Measurements from ENCODE around the gene SUOX.
"Not testable (repeated sequence)": the region's sequence is repeated elsewhere in the genome, so short reads cannot be mapped to it uniquely, and the experiment has no call there.

Gene SUOX

DNA sequence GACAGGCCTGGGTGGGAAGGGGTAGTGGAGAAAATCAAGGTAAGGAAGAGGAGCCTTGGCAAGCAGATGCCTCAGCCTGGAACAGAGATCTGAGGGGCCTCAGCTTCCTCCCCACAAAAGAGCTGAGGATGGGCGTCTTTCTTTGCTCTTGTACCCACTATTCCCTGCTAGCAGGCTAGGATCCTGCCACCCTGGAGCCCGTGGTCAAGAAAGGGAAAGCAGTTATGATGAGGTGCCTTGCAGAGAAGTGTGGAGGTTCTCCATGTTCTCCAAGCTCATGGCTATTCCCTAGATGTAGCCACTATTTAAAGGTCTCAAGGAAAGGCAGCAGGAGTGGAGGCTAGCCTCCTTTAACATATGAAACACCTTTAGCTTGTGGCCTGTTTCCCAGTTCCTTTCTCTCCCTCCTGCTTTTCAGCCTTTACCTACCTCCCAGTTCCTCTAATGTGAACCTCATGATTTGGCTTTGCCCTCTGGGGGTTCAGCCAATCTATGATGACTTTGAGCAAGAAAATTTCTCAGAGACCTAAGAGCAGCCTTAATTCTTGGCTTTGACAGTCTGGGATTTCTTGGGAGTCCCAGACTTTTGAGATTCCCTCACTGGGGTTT, 24.9 kb downstream of the SUOX start:
- no peak for DNase-seq

DNA sequence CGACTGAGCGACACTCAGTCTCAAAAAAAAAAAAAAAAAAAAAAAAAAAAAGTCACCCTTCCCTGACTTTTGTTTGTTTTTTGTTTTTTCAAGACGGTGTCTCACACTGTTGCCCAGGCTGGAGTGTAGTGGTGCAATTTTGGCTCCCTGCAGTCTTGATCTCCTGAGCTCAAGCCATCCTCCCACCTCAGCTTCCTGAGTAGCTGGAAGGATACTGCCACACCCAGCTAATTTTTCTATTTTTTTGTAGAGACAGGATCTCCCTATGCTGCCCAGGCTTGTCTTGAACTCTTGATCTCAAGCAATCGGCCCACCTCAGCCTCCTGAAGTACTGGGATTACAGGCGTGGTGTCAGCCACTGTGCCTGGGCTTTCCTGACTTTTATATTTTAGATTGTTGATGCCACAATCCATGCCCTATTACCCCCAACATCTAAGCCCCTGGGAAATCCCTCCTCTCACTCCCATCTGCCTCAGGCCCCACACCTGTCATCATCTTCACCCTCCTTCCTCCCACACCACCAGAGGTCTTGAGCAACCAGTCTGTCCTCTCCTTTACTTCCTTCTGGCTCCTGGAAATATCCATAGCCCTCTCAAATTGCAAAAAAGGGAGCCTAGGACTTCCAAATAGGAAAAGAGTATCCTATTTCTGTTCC, 31.6 kb downstream of the SUOX start:
- DNase-seq = no peak

DNA sequence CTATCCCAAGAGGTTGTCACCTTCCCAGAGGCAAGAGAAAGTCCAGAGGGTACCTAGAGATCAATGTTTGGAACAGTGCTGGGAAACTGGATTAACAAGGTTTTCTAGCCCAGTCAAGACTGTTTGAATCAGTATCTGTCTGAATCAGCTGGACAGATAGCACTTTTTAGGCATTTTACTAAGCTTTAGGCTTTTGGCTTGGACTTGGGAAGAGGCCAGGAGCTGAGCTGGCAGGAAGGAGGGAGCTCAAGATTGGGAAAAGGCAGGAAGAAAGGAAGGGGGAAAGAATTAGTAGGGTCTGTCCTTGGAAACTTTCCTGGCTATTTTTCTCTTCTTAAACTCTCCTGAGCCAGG, 32.1 kb downstream of the SUOX start:
- DNase-seq = no peak

DNA sequence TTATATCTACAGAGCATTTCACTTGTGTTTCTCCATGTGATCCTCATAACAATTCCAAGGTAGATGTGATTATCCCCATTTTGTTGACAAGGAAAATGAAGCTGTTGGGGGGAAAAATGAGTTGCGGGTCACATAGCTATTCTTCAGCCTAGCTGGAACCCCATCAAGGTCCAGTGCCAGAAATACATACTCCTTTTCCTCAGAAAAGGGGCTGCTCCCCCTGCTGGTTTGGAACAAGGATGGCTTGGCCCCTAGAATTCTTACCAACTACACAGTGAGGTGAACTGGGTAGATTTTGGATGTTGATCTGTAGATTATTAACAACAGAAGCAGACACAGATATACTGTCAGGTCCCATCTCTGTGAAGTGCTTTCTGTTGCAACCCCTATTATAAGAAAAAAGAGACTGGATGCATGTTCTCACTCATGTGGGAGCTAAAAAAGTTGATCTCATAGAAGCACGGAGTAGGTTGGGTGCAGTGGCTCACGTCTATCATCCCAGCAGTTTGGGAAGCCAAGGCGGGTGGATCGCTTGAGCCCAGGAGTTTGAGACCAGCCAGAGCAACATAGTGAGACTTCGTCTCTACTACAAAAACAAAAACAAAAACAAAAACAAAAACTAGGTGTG, 32.7 kb downstream of the SUOX start:
- peak; percentile 15 for DNase-seq

DNA sequence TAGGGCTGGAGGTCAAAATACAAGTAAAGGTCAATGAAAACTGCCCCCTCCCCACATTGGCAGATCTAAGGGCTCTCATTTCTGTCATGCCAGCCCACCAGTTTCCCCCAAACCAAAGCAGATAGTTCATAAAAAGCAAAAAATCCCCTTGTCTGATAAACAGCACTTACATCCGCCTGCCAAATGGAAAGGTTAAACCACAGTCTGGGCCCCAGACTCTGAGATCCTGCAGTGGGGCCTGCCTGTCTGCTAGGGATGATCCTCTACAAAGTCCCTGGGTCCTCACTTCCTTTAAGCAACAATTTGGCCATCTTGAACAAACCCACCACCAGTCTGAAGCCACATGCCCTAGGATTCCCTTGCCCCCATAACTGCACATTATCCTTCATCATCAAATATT, 34.9 kb downstream of the SUOX start:
- DNase-seq = no peak

DNA sequence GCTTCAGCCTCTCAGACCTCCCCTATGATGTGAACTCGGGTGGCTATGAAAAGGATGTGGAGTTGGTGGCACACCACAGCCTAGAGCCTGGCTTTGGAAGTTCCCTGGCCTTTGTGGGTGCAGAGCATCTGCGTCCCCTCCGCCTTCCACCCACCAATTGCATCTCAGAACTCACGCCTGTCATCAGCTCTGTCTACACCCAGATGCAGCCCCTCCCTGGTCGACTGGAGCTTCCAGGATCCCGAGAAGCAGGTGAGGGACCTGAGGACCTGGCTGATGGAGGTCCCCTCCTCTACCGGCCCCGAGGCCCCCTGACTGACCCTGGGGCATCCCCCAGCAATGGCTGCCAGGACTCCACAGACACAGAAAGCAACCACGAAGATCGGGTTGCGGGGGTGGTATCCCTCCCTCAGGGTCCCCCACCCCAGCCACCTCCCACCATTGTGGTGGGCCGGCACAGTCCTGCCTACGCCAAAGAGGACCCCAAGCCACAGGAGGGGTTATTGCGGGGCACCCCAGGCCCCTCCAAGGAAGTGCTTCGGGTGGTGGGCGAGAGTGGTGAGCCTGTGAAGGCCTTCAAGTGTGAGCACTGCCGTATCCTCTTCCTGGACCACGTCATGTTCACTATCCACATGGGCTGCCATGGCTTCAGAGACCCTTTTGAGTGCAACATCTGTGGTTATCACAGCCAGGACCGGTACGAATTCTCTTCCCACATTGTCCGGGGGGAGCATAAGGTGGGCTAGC, 37.7 kb downstream of the SUOX start:
- DNase-seq = no peak

DNA sequence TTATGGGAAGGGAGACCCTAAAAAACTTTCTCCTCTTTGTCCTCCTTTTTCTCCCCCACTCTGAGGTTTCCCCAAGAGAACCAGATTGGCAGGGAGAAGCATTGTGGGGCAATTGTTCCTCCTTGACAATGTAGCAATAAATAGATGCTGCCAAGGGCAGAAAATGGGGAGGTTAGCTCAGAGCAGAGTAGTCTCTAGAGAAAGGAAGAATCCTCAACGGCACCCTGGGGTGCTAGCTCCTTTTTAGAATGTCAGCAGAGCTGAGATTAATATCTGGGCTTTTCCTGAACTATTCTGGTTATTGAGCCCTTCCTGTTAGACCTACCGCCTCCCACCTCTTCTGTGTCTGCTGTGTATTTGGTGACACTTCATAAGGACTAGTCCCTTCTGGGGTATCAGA, 40.1 kb downstream of the SUOX start:
- DNase-seq = no peak

DNA sequence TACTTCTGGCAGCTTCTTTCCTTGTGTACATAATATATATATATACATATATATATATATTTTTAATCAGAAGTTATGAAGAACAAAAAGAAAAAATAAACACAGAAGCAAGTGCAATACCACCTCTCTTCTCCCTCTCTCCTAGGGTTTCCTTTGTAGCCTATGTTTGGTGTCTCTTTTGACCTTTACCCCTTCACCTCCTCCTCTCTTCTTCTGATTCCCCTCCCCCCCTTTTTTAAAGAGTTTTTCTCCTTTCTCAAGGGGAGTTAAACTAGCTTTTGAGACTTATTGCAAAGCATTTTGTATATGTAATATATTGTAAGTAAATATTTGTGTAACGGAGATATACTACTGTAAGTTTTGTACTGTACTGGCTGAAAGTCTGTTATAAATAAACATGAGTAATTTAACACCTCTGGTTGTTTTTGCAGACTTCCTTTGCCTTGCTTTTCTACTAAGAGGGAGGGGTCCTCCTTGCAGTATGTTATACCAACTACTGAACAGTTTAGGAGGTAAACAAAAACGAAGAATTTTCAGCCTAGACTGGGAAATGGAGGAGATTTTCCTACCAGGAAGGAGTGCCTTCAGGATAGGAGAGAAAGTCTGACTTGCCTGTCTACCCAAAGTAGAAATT, 41.1 kb downstream of the SUOX start:
- DNase-seq = no peak

DNA sequence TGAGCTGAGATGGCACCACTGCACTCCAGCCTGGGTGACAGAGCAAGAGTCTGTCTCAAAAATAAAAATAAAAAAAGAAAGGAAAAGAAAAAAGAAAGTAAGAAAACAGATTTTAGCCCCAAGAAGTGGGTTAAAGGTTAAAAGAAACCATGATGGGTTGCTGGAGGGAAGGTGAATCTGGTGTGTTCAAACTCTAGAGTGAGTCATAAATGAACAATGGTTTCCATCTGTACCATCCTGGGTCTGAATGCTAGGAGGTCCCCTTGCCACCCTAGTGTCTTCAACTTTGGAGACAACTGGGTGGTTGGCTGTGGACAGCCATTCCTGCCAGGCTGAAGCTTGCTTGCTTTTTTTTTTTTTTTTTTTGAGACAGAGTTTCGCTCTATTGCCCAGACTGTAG, 43.1 kb downstream of the SUOX start:
- no peak for DNase-seq

DNA sequence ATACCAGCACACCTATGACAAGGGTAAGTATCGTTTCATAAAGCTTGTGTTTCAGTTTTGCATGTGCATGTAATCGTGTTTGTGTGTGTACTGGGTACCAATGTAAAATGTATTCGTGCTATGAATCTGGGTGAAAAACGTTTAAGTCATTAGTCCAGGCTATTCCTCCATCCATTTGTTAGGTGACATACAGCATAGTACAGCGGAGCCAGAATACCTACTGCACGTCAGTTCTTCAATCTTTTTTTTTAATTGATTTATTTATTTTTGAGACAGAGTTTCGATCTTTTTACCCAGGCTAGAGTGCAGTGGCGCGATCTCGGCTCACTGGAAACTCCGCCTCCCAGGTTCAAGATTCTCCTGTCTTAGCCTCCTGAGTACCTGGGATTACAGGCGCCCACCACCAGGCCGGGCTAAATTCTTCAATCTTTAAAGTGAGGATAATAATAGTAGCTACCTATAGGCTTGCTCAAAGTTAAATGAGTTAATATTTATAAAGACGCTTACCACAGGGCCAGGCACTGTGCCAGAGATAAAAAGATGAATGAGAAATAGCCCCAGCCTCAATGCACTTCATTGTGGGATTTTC, 44.0 kb downstream of the SUOX start:
- DNase-seq = no peak

DNA sequence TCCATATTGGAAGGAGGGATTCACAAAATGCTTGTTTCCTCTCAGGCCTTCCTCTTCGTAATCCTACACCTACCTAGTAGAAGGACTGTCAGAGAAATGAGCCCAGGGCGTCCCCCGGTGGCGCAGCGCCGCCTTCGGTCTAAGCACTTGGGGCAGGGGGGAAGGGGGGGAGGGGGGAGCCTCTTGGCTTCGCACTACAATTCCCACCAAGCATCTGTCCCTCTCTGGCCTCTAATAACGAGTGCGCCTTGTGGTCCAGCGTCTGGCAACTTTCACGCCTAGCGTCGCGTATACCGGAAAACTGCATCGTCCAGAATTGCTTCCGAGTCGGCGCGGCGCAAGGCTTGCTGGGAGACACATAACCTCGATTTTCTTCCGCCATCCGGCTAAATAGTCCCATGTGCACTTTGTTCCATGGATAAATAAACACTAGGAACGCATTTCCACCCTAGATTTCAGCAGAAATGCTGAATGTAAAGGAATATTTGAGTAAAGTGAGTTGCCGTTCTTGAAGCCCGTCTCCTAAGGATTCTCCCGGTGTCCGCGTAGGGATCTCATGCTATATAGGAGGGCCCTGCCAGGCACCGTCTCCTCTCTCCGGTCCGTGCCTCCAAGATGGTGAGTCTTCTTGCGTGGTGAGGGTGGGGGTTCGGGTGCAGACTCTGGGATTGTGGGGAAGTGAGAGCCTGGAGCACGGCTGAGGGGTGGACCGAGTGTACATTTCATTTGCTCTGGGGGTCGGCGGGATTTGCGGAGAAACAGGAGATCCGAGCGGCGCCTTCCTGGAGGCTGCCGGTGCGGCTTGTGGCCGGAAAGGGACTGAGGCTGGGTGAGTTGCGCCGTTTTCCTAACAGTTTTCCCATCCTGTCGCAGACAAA, 44.7 kb downstream of the SUOX start, which contains the start of gene RPS26:
Gene RPS26 (plus strand): TSS at position 367 of the 878 bp plus-strand sequence. CDS start 249 bp downstream, at position 616.
- peak; percentile 96 for DNase-seq

DNA sequence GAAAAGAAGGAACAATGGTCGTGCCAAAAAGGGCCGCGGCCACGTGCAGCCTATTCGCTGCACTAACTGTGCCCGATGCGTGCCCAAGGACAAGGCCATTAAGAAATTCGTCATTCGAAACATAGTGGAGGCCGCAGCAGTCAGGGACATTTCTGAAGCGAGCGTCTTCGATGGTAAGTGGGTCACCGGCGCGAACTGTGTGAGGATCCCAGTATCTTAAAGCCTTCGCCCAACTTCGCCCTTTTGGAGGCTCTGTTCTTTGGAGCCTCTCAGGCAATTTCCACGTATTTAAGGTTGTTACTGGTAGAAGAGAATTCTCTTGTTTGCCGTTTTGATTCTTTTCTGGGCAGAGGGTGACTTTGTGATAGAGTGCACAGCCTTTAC, 45.3 kb downstream of the SUOX start:
- DNase-seq = not testable (repeated sequence)

DNA sequence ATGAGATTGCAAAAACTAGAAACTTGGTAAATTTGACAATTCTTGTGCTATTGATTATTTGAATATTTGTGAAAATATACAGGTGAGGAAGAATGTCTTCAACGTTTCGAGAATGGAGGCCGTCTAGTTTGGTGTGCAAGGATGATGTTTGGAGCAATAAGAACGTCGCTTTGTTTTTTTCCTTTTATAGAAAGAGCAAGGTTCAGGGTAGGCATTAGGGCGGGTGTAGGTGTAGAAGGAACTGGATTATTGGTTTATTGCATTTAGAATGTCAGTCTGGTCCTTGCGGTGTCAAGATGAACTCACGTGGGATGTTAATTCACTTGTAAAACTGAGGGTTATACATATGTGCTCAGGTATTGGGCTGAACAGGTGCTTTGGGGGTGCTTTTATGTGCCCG, 45.8 kb downstream of the SUOX start:
- no peak for DNase-seq

DNA sequence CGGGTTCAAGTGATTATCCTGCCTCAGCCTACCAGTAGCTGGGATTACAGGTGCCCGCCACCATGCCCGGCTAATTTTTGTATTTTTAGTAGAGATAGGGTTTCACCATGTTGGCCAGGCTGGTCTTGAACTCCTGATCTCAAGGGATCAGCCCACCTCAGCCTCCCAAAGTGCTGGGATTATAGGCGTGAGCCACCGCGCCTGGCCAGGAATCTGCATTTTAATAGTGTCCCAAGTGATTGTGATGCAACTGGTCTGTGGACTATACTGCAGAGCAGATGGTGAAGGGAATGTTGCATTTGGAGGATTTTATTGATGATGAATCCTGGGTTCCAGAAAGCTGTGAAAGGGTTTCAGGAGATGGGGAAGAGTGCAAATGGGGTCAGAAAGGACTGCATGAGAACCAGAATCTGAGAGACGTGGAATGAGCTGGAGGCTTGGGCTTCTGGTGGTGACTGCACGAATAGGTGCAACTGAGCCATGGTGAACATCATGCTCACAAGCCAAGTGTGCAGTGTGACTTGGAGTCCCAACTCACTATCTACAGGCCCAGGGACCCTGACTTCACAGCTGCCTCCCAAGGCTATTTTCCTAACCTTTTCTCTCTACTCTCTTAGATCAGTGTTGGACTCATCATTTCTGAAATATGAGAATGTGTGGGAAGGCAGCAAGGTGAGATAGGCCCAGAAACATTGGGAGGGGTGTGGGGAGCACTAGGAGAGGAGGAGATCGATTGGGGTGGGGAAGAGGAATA, 49.1 kb downstream of the SUOX start:
- no peak for DNase-seq

DNA sequence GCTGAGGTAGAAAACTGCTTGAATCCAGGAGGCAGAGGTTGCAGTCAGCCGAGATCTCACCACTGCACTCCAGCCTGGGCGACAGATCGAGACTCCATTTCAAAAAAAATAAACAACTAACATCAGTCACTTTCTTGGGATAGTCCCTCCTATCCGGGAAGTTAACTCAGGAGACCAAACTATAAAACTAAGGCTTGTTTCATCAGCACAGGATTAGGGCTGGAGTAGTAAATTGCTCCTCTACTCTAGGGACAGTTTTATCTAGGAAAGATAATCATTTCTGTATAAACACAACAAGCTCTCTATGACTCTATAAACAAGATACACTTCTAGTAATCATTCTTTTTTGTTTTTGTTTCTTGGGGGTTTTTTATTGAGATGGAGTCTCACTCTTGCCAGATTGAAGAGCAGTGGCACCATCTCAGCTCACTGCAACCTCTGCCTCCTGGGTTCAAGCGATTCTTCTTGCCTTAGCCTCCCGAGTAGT, 56.4 kb downstream of the SUOX start:
- DNase-seq = no peak

Measured in midbrain (tissue), 1 donor.